ENCODE data around the gene PSMD5. TPM values are rescaled to one million over a fixed set of nuclear protein-coding genes. Genes with fewer than 3 reads are reported as not detected.

Gene PSMD5
- total and polyA plus RNA-seq, 2 of the 4 experiments (the other 2 are of a cell fraction): 25.6 to 26.1 TPM

- in situ Hi-C loops (cut with MboI; ENCODE audit: low sequenced_read_pairs): no loop called here
- CTCF ChIA-PET: interaction anchor here (0.7 kb wide), 1 partner anchor 257 kb away, joined by 3 read pairs; no protein-coding TSS in a partner anchor
Measured at GRCh38 chr9:120781236-120781635, 61.5 kb downstream of the PSMD5 start.

More at GRCh38 chr9:120781236-120781635, 61.5 kb downstream of the PSMD5 start:
- BruUV-seq (replicated peaks): no TSS peak
- peaks cover 14% of the 10 kb centered on the region for H3K36me3 ChIP-seq (ENCODE audit: control insufficient read depth, insufficient read depth, low read length)
- WGBS, 2 experiments (ENCODE audit: extremely low coverage in 2 of 2, insufficient read length in 1 of 2): 83% methylated on average over 1 of the region's 2 CpGs; no CpG with 5 or more reads in 1 of the 2 experiments
- no peak overlapping the region for H2BK5ac ChIP-seq (ENCODE audit: low read depth, low read length, poor library complexity, severe bottlenecking)
- POLR2A ChIA-PET (ENCODE audit: unreplicated experiment): no interaction called here
- H3K23ac ChIP-seq (ENCODE audit: low read depth, low read length): no peak overlapping the region
- H2AK5ac ChIP-seq (ENCODE audit: low read depth, low read length): no peak overlapping the region
- H3K27ac ChIP-seq (ENCODE audit: insufficient read depth, low read length): no peak overlapping the region
- peaks cover 8% of the 10 kb centered on the region; the same call in 1 of the 2 replicates for H4K20me1 ChIP-seq (ENCODE audit: insufficient read depth, low read length)
- peaks cover 37 to 48% of the 10 kb centered on the region in 2 experiments for H3K79me1 ChIP-seq (ENCODE audit: low read depth in 1 of 2, low read length in 2 of 2)
- no peak overlapping the region for H2AK9ac ChIP-seq (replicated peaks; ENCODE audit: low read depth, low read length, poor library complexity)
- H3K9me1 ChIP-seq (ENCODE audit: insufficient read depth, low read length): peaks cover 2% of the 10 kb centered on the region; the same call in 1 of the 2 replicates
- DNase-seq (no peak), ATAC-seq (ENCODE audit: low read depth) (no peak)
- H2AFZ ChIP-seq (replicated peaks; ENCODE audit: low read length, poor library complexity): no peak overlapping the region
- H4K8ac ChIP-seq (ENCODE audit: low read depth in 2 of 2, low read length in 2 of 2): no peak overlapping the region
- intact Hi-C loops (cut with micrococcal nuclease) (no loop called here), dilution Hi-C loops (cut with HindIII; ENCODE audit: low sequenced_read_pairs, unreplicated experiment) (no loop called here)
- H3K4me3 ChIP-seq (ENCODE audit: insufficient read depth, low read depth, low read length): no peak overlapping the region
- no peaks in the 10 kb centered on the region for H3K27me3 ChIP-seq (ENCODE audit: control insufficient read depth, insufficient read depth, low read length)
- no peak overlapping the region for H3K14ac ChIP-seq (replicated peaks; ENCODE audit: low read depth, low read length)
- H3K4ac ChIP-seq (ENCODE audit: low read depth, low read length): no peak overlapping the region
- no peak overlapping the region for H3K9ac ChIP-seq (ENCODE audit: low read depth, low read length)
- H2BK15ac ChIP-seq (ENCODE audit: low read depth, low read length): no peak overlapping the region
- no peaks in the 10 kb centered on the region for H3K9me3 ChIP-seq (ENCODE audit: control insufficient read depth, insufficient read depth, low read length)
- no peak overlapping the region for H2BK20ac ChIP-seq (ENCODE audit: low read depth, low read length)
- 0 out of 2 replicates have a peak, but pooled peaks cover 1% of the 10 kb centered on the region for H3K4me1 ChIP-seq (ENCODE audit: control insufficient read depth, insufficient read depth, low read length)
- H4K5ac ChIP-seq (ENCODE audit: low read depth, low read length): no peak overlapping the region
- H2BK120ac ChIP-seq (ENCODE audit: low read depth, low read length): no peak overlapping the region
- no peak overlapping the region for H4K91ac ChIP-seq (ENCODE audit: insufficient read depth, low read depth, low read length)
- no peak overlapping the region for H3K18ac ChIP-seq (ENCODE audit: low read depth, low read length)
- TF ChIP-seq POLR2A (IDR thresholded peaks at IDR 0.05; ENCODE audit: low read depth, low read length): no peak
- TF ChIP-seq CTCF (conservative IDR thresholded peaks at IDR 0.05; ENCODE audit: low read depth, low read length): no peak
- no peak for TF ChIP-seq RFX5 (IDR thresholded peaks at IDR 0.05; ENCODE audit: low read depth, low read length)
- no peak for TF ChIP-seq FOS (IDR thresholded peaks at IDR 0.05; ENCODE audit: low read depth, low read length)
- TF ChIP-seq MXI1 (IDR thresholded peaks at IDR 0.05; ENCODE audit: borderline replicate concordance, low read depth, low read length): no peak
- TF ChIP-seq MAZ (IDR thresholded peaks at IDR 0.05; ENCODE audit: borderline replicate concordance, low read depth, low read length): no peak
- no peak for TF ChIP-seq MAFK (IDR thresholded peaks at IDR 0.05; ENCODE audit: low read depth, low read length)
- TF ChIP-seq CHD1 (IDR thresholded peaks at IDR 0.05; ENCODE audit: low read depth, low read length): no peak
- no peak for TF ChIP-seq CEBPB (IDR thresholded peaks at IDR 0.05; ENCODE audit: low read depth, low read length)
- no peak for TF ChIP-seq SMC3 (IDR thresholded peaks at IDR 0.05; ENCODE audit: low read depth, low read length)
- no peak overlapping the region for H3K56ac ChIP-seq (ENCODE audit: extremely low read depth, insufficient read depth, low read length)
- no peak overlapping the region for H3K4me2 ChIP-seq (ENCODE audit: low read depth, low read length)

Data from IMR-90 (cell line).